WERI-Rb-1 (cell line): ENCODE data around the gene UBA3.

Experiments used
- DNase-seq: peaks from one replicate; pipeline ENCODE4 v3.0.0-alpha.2; 2020
- H3K27ac ChIP-seq: fragments of 250-450 bp; sonication (Bioruptor Pico); 2 replicates; pipeline ENCODE4 v1.5.1; 2020; ENCODE audit warnings: mild to moderate bottlenecking, moderate library complexity
- H3K27me3 ChIP-seq: fragments of 250-450 bp; sonication (Bioruptor Pico); 2 replicates; pipeline ENCODE4 v1.5.1; 2021; ENCODE audit warnings: mild to moderate bottlenecking, low read depth, moderate library complexity; ENCODE audit not compliant: insufficient read depth, severe bottlenecking
- H3K36me3 ChIP-seq: fragments of 250-450 bp; sonication (Bioruptor Pico); 2 replicates; pipeline ENCODE4 v1.5.1; 2020; ENCODE audit warnings: mild to moderate bottlenecking, moderate library complexity
- H3K4me3 ChIP-seq: 2 replicates; pipeline ENCODE4 v1.5.1; 2011; ENCODE audit warnings: low read depth, mild to moderate bottlenecking, control low read depth, low read length
- H3K9me3 ChIP-seq: fragments of 250-450 bp; sonication (Bioruptor Pico); 2 replicates; pipeline ENCODE4 v1.5.1; 2021; ENCODE audit warnings: mild to moderate bottlenecking, moderate library complexity; ENCODE audit not compliant: severe bottlenecking
- CTCF ChIP-seq: IDR thresholded peaks from 2 replicates; pipeline ENCODE4 v1.5.1; 2011; ENCODE audit warnings: low read depth, mild to moderate bottlenecking, control low read depth, inconsistent platforms, low read length

Gene UBA3

GRCh38 chr3:69108811-69109210 is 28.6 kb upstream of the UBA3 start:
- no peak for TF ChIP-seq CTCF
- Histone ChIP-seq H3K27me3 (no peaks in the 10 kb centered on the region), H3K27ac (no peak overlapping the region), H3K36me3 (no peaks in the 10 kb centered on the region), H3K9me3 (no peaks in the 10 kb centered on the region), H3K4me3 (no peak overlapping the region)
- no peak for DNase-seq

- no peaks in the 10 kb centered on the region for H3K36me3 ChIP-seq
- peak overlapping the region; percentile 23; the same call in 1 of the 2 replicates for H3K27ac ChIP-seq
- DNase-seq, result peak; percentile 42
- H3K4me3 ChIP-seq, result no peak overlapping the region
- TF ChIP-seq CTCF, result no peak
- H3K9me3 ChIP-seq, result no peaks in the 10 kb centered on the region
- no peaks in the 10 kb centered on the region for H3K27me3 ChIP-seq
These were observed 27.7 kb upstream of the UBA3 start for GRCh38 chr3:69107841-69108240.

GRCh38 chr3:69105320-69105719 is 25.2 kb upstream of the UBA3 start:
- no peak for TF ChIP-seq CTCF
- Histone ChIP-seq H3K9me3 (no peaks in the 10 kb centered on the region), H3K36me3 (no peaks in the 10 kb centered on the region; the same call in 1 of the 2 replicates), H3K4me3 (no peak overlapping the region), H3K27me3 (no peaks in the 10 kb centered on the region), H3K27ac (no peak overlapping the region)
- no peak for DNase-seq

- DNase-seq, result no peak
- Histone ChIP-seq H3K27ac (no peak overlapping the region), H3K4me3 (no peak overlapping the region), H3K27me3 (no peaks in the 10 kb centered on the region), H3K36me3 (no peaks in the 10 kb centered on the region; the same call in 1 of the 2 replicates), H3K9me3 (no peaks in the 10 kb centered on the region)
- TF ChIP-seq CTCF, result no peak
These were observed 24.4 kb upstream of the UBA3 start for GRCh38 chr3:69104586-69104985.

GRCh38 chr3:69103123-69103522 is 23.0 kb upstream of the UBA3 start:
- Histone ChIP-seq H3K27ac (no peak overlapping the region), H3K4me3 (no peak overlapping the region), H3K9me3 (no peaks in the 10 kb centered on the region), H3K27me3 (no peaks in the 10 kb centered on the region), H3K36me3 (no peaks in the 10 kb centered on the region; the same call in 1 of the 2 replicates)
- no peak for TF ChIP-seq CTCF
- no peak for DNase-seq

- no peaks in the 10 kb centered on the region for H3K9me3 ChIP-seq
- TF ChIP-seq CTCF, result no peak
- H3K27me3 ChIP-seq, result no peaks in the 10 kb centered on the region
- no peak overlapping the region for H3K27ac ChIP-seq
- DNase-seq, result no peak
- no peak overlapping the region for H3K4me3 ChIP-seq
- no peaks in the 10 kb centered on the region; the same call in 1 of the 2 replicates for H3K36me3 ChIP-seq
These were observed 22.2 kb upstream of the UBA3 start for GRCh38 chr3:69102384-69102783.
